ENCODE data around the gene RALY.

GRCh38 chr20:34013554-34013953, 19.8 kb downstream of the RALY start:
- TF ChIP-seq, protein P1, sequence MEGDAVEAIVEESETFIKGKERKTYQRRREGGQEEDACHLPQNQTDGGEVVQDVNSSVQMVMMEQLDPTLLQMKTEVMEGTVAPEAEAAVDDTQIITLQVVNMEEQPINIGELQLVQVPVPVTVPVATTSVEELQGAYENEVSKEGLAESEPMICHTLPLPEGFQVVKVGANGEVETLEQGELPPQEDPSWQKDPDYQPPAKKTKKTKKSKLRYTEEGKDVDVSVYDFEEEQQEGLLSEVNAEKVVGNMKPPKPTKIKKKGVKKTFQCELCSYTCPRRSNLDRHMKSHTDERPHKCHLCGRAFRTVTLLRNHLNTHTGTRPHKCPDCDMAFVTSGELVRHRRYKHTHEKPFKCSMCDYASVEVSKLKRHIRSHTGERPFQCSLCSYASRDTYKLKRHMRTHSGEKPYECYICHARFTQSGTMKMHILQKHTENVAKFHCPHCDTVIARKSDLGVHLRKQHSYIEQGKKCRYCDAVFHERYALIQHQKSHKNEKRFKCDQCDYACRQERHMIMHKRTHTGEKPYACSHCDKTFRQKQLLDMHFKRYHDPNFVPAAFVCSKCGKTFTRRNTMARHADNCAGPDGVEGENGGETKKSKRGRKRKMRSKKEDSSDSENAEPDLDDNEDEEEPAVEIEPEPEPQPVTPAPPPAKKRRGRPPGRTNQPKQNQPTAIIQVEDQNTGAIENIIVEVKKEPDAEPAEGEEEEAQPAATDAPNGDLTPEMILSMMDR (IDR thresholded peaks at IDR 0.05), result no peak
- TF ChIP-seq POLR2A (IDR thresholded peaks at IDR 0.05), result no peak
- no peak for TF ChIP-seq POLR2AphosphoS5 (IDR thresholded peaks at IDR 0.05)
- TF ChIP-seq EP300 (IDR thresholded peaks at IDR 0.05), result no peak

Data from upper lobe of left lung (tissue), 4 donors.